Stimulated activated CD8-positive, alpha-beta memory T cell treated with anti-CD3 and anti-CD28 coated beads, Interleukin-12 subunit alpha, Interleukin-12 subunit beta, amount 100 ng/mL, for 24 hours (primary cell): ENCODE data around the gene MRPS2.

Source experiments
- DNase-seq: peaks from one replicate; pipeline ENCODE4 v3.0.0-alpha.2; 2020; ENCODE audit errors: extremely low read depth

MRPS2 gene

GRCh38 chr9:135480071-135480939 is 20.2 kb upstream of the MRPS2 start:
- DNase-seq = no peak

- DNase-seq = no peak
These were observed 19.6 kb upstream of the MRPS2 start for GRCh38 chr9:135480940-135481310.

- DNase-seq = no peak
These were observed 18.3 kb upstream of the MRPS2 start for GRCh38 chr9:135482015-135482754.

- no peak for DNase-seq
These were observed 15.8 kb upstream of the MRPS2 start for GRCh38 chr9:135484460-135485277.

- DNase-seq = no peak
These were observed 15.1 kb upstream of the MRPS2 start for GRCh38 chr9:135485385-135485784.

- DNase-seq = no peak
These were observed 14.7 kb upstream of the MRPS2 start for GRCh38 chr9:135485832-135486231.

GRCh38 chr9:135486267-135487065 is 14.0 kb upstream of the MRPS2 start:
- DNase-seq = no peak

- no peak for DNase-seq
These were observed 13.0 kb upstream of the MRPS2 start for GRCh38 chr9:135487281-135488012.

GRCh38 chr9:135488013-135488330 is 12.5 kb upstream of the MRPS2 start:
- DNase-seq = no peak

GRCh38 chr9:135488527-135488926 is 12.0 kb upstream of the MRPS2 start:
- DNase-seq = no peak

GRCh38 chr9:135489188-135489906 is 11.1 kb upstream of the MRPS2 start:
- DNase-seq = no peak

- no peak for DNase-seq
These were observed 10.2 kb upstream of the MRPS2 start for GRCh38 chr9:135490166-135490870.

GRCh38 chr9:135490980-135491464 is 9.5 kb upstream of the MRPS2 start:
- DNase-seq = no peak

GRCh38 chr9:135491764-135492163 is 8.7 kb upstream of the MRPS2 start:
- no peak for DNase-seq

GRCh38 chr9:135492886-135493669 is 7.4 kb upstream of the MRPS2 start:
- no peak for DNase-seq

- no peak for DNase-seq
These were observed 5.5 kb upstream of the MRPS2 start for GRCh38 chr9:135494791-135495559.

GRCh38 chr9:135498381-135499126 is 1.9 kb upstream of the MRPS2 start:
- no peak for DNase-seq
